Measurements from ENCODE around the gene HNRNPL. TPM values are rescaled to one million over a fixed set of nuclear protein-coding genes. Genes with fewer than 3 reads are reported as not detected.

HNRNPL gene
- total and polyA plus RNA-seq, 2 of the 8 experiments (the other 6 are each of a cell fraction or from before 2014, with no cell fraction given): 404 to 779 TPM

GRCh38 chr19:38850436-38850975, 720 bp upstream of the HNRNPL start (continued):
- TF ChIP-seq RBBP5 (IDR thresholded peaks at IDR 0.05; ENCODE audit: borderline replicate concordance, low read depth, low read length): peak; percentile 42; the same call in 1 of the 2 replicates
- no peak for TF ChIP-seq KDM1A (IDR thresholded peaks at IDR 0.05; ENCODE audit: borderline replicate concordance, low read length)
- no peak for TF ChIP-seq GABPA (IDR thresholded peaks at IDR 0.05; ENCODE audit: borderline replicate concordance, insufficient read depth, low read length)
- no peak for TF ChIP-seq ATF3 (IDR thresholded peaks at IDR 0.05; ENCODE audit: insufficient read depth, low read depth, low read length)
- no peak for TF ChIP-seq RXRA (IDR thresholded peaks at IDR 0.05; ENCODE audit: insufficient read depth, low read depth, low read length)
- TF ChIP-seq RNF2 (IDR thresholded peaks at IDR 0.05; ENCODE audit: borderline replicate concordance, low read depth, low read length, missing control alignments, poor library complexity, severe bottlenecking): no peak
- TF ChIP-seq TEAD4 (IDR thresholded peaks at IDR 0.05; ENCODE audit: low read depth, low read length): no peak
- no peak; the same call in 1 of the 2 replicates for TF ChIP-seq CHD2 (IDR thresholded peaks at IDR 0.05; ENCODE audit: low read length)
- TF ChIP-seq POLR2A (IDR thresholded peaks at IDR 0.05; ENCODE audit: control extremely low read depth in 1 of 2, low read depth in 2 of 2, low read length in 2 of 2): peak in 1 of 2 experiments; percentile 63; a peak in 2 of 3 replicates
- no peak for TF ChIP-seq CHD1 (IDR thresholded peaks at IDR 0.05; ENCODE audit: low read depth, low read length)
- no peak for TF ChIP-seq NANOG (IDR thresholded peaks at IDR 0.05; ENCODE audit: insufficient read depth, low read depth, low read length, poor library complexity, severe bottlenecking)
- peak; percentile 3 for TF ChIP-seq ASH2L (IDR thresholded peaks at IDR 0.05; ENCODE audit: low read length)
- TF ChIP-seq BACH1 (IDR thresholded peaks at IDR 0.05; ENCODE audit: low read length): no peak
- no peak for TF ChIP-seq HDAC6 (IDR thresholded peaks at IDR 0.05; ENCODE audit: low read depth, low read length)
- no peak for TF ChIP-seq SIRT6 (IDR thresholded peaks at IDR 0.05; ENCODE audit: low read length)
- 0 out of 2 replicates have a peak, but pooled peaks have one; percentile 10 for TF ChIP-seq BRCA1 (IDR thresholded peaks at IDR 0.05; ENCODE audit: low read depth, low read length)
- TF ChIP-seq EGR1 (IDR thresholded peaks at IDR 0.05; ENCODE audit: borderline replicate concordance, low read depth, low read length): no peak
- TF ChIP-seq ZNF274 (IDR thresholded peaks at IDR 0.05; ENCODE audit: borderline replicate concordance, extremely low read depth, low read length): no peak

All from H1 (cell line).